Liver (tissue), 9 donors: ENCODE results near the gene LDLRAD3. TPM values are rescaled to one million over a fixed set of nuclear protein-coding genes. Genes with fewer than 3 reads are reported as not detected.

Experiments
- DNase-seq: peaks from one replicate; pipeline ENCODE4 v3.0.0-alpha.2; 2017; ENCODE audit warnings: low spot score
- H3K27ac ChIP-seq, 2 donors: one replicate each; pipeline ENCODE4 v1.7.0; 2013; ENCODE audit warnings: inconsistent platforms in 2 of 2, low read length in 2 of 2, control low read depth in 1 of 2, low read depth in 1 of 2, mild to moderate bottlenecking in 1 of 2
- H3K27me3 ChIP-seq, 4 donors: one replicate each; pipeline versions ENCODE4 v1.6.1 to v1.7.0; 2013; ENCODE audit warnings: low read length in 3 of 4, inconsistent platforms in 1 of 4, mild to moderate bottlenecking in 1 of 4, moderate library complexity in 1 of 4; ENCODE audit not compliant: control insufficient read depth in 4 of 4, insufficient read depth in 4 of 4
- H3K36me3 ChIP-seq, 4 donors: one replicate each; pipeline versions ENCODE4 v1.6.1 to v1.7.0; 2013; ENCODE audit warnings: low read length in 3 of 4, mild to moderate bottlenecking in 3 of 4, low read depth in 1 of 4, moderate library complexity in 1 of 4; ENCODE audit not compliant: control insufficient read depth in 4 of 4, insufficient read depth in 3 of 4
- H3K4me1 ChIP-seq, 4 donors: one replicate each; pipeline versions ENCODE4 v1.6.1 to v1.7.0; 2013; ENCODE audit warnings: low read length in 3 of 4, mild to moderate bottlenecking in 3 of 4, moderate library complexity in 1 of 4; ENCODE audit not compliant: control insufficient read depth in 4 of 4, insufficient read depth in 4 of 4
- H3K4me3 ChIP-seq, 3 donors: one replicate each; pipeline versions ENCODE4 v1.6.1 to v1.7.0; 2013; ENCODE audit warnings: low read length in 3 of 3, control low read depth in 1 of 3, low read depth in 1 of 3, mild to moderate bottlenecking in 1 of 3
- H3K9ac ChIP-seq, 2 donors: one replicate each; pipeline ENCODE4 v1.7.0; 2013; ENCODE audit warnings: low read length in 2 of 2, mild to moderate bottlenecking in 2 of 2, moderate library complexity in 2 of 2, control low read depth in 1 of 2, low read depth in 1 of 2
- H3K9me3 ChIP-seq, 4 donors: one replicate each; pipeline versions ENCODE4 v1.6.1 to v1.7.0; 2013; ENCODE audit warnings: low read length in 3 of 4; ENCODE audit not compliant: control insufficient read depth in 4 of 4
- EGR1 ChIP-seq, 2 donors: IDR thresholded peaks; 2 replicates each; pipeline ENCODE4 v1.6.1; 2016 to 2018; ENCODE audit warnings: antibody characterized with exemption in 2 of 2, low read depth in 2 of 2
- FOXA2 ChIP-seq: IDR thresholded peaks from 2 replicates; pipeline ENCODE4 v1.6.1; 2016; ENCODE audit warnings: antibody characterized with exemption
- HNF4A ChIP-seq, 2 donors: conservative IDR thresholded peaks; 2 replicates each; pipeline ENCODE4 v1.6.1; 2016; ENCODE audit warnings: antibody characterized with exemption in 2 of 2, mild to moderate bottlenecking in 2 of 2
- HNF4G ChIP-seq: IDR thresholded peaks from 2 replicates; pipeline ENCODE4 v1.6.1; 2016; ENCODE audit warnings: antibody characterized with exemption
- JUND ChIP-seq, 2 donors: IDR thresholded peaks; 2 replicates each; pipeline ENCODE4 v1.6.1; 2016; ENCODE audit warnings: antibody characterized with exemption in 2 of 2
- NR2F2 ChIP-seq: IDR thresholded peaks from 2 replicates; pipeline ENCODE4 v1.6.1; 2016; ENCODE audit warnings: antibody characterized with exemption
- RXRA ChIP-seq, 2 donors: IDR thresholded peaks; 2 replicates each; pipeline ENCODE4 v1.6.1; 2017 to 2018; ENCODE audit warnings: antibody characterized with exemption in 2 of 2, mild to moderate bottlenecking in 1 of 2
- SP1 ChIP-seq: IDR thresholded peaks from 2 replicates; pipeline ENCODE4 v1.6.1; 2018; ENCODE audit warnings: antibody characterized with exemption, mild to moderate bottlenecking
- TAF1 ChIP-seq: conservative IDR thresholded peaks from 2 replicates; pipeline ENCODE4 v1.6.1; 2016; ENCODE audit warnings: antibody characterized with exemption, mild to moderate bottlenecking
- YY1 ChIP-seq: IDR thresholded peaks from 2 replicates; pipeline ENCODE4 v1.6.1; 2016; ENCODE audit warnings: antibody characterized with exemption, mild to moderate bottlenecking
- WGBS: extraction: QIAGEN DNeasy Blood & Tissue Kit; methylation state at CpG from one replicate; pipeline ENCODE4 v1.1.7; 2013; 5-methylcytosine and 5-hydroxymethylcytosine counted together
- polyA plus RNA-seq, 2 donors: library from polyadenylated mRNA; stranded (reverse) in 1 of 2; unstranded in 1 of 2; fragments of 200-250 nt in 1 of 2; fragments of >200 nt in 1 of 2; fragmentation: Nextera tagmentation in 1 of 2; extraction: Ambion mirVana in 1 of 2; gene quantifications; one replicate each; pipeline versions ENCODE4 v1.2.1 to v1.2.3, GENCODE V29; 2013 to 2015
- total RNA-seq, 2 donors: library from RNA; depleted of rRNA; stranded (reverse); fragments of >200 nt; gene quantifications; one replicate each; pipeline ENCODE4 v1.2.3, GENCODE V29; 2014
- TF ChIP-seq, protein P1 (sequence below): fragments of 150-350 bp; IDR thresholded peaks from 2 replicates; pipeline ENCODE4 v1.5.1; 2017; ENCODE audit warnings: improper control_type of control experiment, low read depth, low read length; ENCODE audit not compliant: missing input control
- TF ChIP-seq, protein P2 (sequence below): IDR thresholded peaks from 2 replicates; pipeline ENCODE4 v1.6.1; 2016; ENCODE audit warnings: antibody characterized with exemption
- TF ChIP-seq, protein P3 (sequence below): IDR thresholded peaks from 2 replicates; pipeline ENCODE4 v1.6.1; 2016; ENCODE audit warnings: antibody characterized with exemption
- donor health status: healthy.
- donor health status: healthy.
- donor health status: healthy.
- donor health status: healthy.
- donor health status: healthy.

The LDLRAD3 gene
- total and polyA plus RNA-seq, 4 donors: 0.75 to 1.3 (median 0.93) TPM

DNA sequence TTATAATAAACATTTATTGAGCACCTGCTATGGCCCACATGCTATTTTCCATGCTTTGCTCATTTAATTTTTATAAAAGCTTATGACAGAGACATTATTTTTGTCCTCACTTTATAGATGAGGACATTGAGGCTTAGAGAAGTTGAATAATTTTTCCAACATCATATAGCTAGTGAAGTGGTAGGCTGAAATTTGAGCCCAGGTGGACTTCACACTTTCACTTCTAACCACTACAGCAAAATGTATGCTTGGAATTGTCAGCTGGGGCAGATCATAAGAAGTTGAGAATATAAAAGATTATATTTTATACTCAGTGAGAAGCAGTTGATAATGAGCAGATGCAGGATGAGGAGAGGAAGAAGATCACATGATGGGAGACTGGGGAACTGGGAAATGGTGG is 146.1 kb downstream of the LDLRAD3 start (continued):
- TF ChIP-seq, protein P1, sequence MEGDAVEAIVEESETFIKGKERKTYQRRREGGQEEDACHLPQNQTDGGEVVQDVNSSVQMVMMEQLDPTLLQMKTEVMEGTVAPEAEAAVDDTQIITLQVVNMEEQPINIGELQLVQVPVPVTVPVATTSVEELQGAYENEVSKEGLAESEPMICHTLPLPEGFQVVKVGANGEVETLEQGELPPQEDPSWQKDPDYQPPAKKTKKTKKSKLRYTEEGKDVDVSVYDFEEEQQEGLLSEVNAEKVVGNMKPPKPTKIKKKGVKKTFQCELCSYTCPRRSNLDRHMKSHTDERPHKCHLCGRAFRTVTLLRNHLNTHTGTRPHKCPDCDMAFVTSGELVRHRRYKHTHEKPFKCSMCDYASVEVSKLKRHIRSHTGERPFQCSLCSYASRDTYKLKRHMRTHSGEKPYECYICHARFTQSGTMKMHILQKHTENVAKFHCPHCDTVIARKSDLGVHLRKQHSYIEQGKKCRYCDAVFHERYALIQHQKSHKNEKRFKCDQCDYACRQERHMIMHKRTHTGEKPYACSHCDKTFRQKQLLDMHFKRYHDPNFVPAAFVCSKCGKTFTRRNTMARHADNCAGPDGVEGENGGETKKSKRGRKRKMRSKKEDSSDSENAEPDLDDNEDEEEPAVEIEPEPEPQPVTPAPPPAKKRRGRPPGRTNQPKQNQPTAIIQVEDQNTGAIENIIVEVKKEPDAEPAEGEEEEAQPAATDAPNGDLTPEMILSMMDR: no peak
- no peak for TF ChIP-seq HNF4A (conservative IDR thresholded peaks at IDR 0.05)
- TF ChIP-seq SP1: no peak
- TF ChIP-seq RXRA (IDR thresholded peaks at IDR 0.05): no peak
- TF ChIP-seq, protein P2, sequence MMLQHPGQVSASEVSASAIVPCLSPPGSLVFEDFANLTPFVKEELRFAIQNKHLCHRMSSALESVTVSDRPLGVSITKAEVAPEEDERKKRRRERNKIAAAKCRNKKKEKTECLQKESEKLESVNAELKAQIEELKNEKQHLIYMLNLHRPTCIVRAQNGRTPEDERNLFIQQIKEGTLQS: no peak
- TF ChIP-seq NR2F2: no peak
- no peak for TF ChIP-seq YY1
- no peak for TF ChIP-seq HNF4G

DNA sequence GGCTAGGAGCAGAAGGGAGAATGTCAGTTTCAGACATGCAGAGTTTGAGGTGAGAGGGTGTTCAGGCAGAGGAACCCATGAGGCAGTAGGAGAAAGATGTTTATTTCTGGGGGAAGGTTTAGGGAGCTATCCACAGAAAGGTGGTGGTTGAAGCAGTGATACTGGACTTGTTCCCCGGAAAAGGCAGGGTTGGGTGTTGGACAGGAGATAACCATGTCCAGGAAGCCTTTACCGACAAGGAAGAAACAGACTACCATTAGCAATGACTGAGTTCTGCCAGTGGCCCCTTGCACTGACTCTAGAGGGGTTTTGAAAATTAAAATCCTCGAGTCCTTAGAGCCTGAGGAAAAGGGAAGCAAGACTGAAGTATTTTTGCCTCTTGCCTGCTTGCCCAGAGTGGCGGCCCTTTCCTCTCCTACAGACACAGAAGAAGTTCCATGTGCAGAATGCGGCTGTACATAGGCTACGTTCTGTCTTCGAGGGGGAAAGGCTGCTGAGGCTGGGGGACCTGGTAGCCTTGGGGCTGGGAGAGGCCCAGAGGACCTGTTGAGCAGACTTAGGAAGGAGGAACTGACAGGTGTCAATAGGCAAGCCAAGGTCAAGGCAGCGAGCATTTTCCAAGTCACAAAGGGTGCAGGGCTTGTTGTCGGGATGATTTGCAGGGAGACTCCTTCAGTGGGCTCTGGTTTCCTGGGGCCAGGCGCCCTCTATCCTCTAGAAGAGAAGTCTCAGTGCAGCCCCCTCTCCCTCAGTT is 146.7 kb downstream of the LDLRAD3 start:
- H3K27ac ChIP-seq: no peak overlapping the region
- peaks cover 0 to 11% (median 7%) of the 10 kb centered on the region in 4 donors for H3K9me3 ChIP-seq
- no peaks in the 10 kb centered on the region for H3K36me3 ChIP-seq
- H3K4me3 ChIP-seq: no peak overlapping the region
- H3K4me1 ChIP-seq: no peaks in the 10 kb centered on the region
- TF ChIP-seq, protein P1: no peak
- TF ChIP-seq SP1 (no peak), TAF1 (no peak)
- WGBS: 72% methylated on average over 10 of the region's 10 CpGs
- H3K27me3 ChIP-seq: no peaks in the 10 kb centered on the region
- DNase-seq: no peak
- no peak overlapping the region for H3K9ac ChIP-seq

DNA sequence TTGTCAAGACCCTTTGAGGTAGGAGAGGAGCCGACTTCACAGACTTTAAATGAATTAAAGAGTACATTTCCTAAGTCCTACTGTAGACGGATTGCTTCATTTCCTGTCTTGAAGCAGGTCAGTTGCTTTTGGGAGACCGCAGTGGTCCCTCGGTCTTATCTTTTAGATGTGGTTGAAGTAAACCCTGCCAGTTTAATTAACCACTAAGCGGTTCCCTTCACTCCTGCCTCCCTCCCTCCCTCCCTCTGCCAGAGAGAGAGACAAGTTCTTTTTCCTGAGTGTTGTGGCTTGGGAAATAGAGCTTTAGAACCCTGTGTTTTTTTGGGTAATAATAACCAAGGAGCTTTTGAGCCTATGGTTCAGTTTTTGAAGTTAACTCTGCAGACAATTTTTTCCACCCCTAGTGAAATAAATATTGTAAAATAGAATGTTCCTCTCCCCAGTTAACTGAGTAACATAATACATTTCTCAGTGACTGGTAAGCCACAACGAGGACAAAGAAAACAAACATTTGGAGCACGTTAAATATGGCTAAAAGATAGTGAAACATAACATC is 147.5 kb downstream of the LDLRAD3 start:
- Histone ChIP-seq H3K9me3 (peaks cover 0 to 11% (median 7%) of the 10 kb centered on the region in 4 donors), H3K27me3 (no peaks in the 10 kb centered on the region), H3K36me3 (no peaks in the 10 kb centered on the region), H3K9ac (no peak overlapping the region), H3K4me1 (no peaks in the 10 kb centered on the region), H3K4me3 (no peak overlapping the region), H3K27ac (no peak overlapping the region)
- 47% methylated on average over 7 of the region's 7 CpGs for WGBS
- DNase-seq: no peak
- TF ChIP-seq, protein P1: no peak
- TF ChIP-seq RXRA (IDR thresholded peaks at IDR 0.05) (no peak), NR2F2 (no peak), JUND (IDR thresholded peaks at IDR 0.05) (no peak), YY1 (no peak), EGR1 (IDR thresholded peaks at IDR 0.05; ENCODE audit: low read depth in 2 of 2) (no peak), HNF4A (conservative IDR thresholded peaks at IDR 0.05) (no peak), FOXA2 (no peak)
- TF ChIP-seq, protein P2: no peak
- TF ChIP-seq, protein P3, sequence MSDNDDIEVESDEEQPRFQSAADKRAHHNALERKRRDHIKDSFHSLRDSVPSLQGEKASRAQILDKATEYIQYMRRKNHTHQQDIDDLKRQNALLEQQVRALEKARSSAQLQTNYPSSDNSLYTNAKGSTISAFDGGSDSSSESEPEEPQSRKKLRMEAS: no peak
